Measurements from ENCODE around the gene LYZL1. TPM values are rescaled to one million over a fixed set of nuclear protein-coding genes. Genes with fewer than 3 reads are reported as not detected.
"Not testable (repeated sequence)": the region's sequence is repeated elsewhere in the genome, so short reads cannot be mapped to it uniquely, and the experiment has no call there.

The LYZL1 gene
- total RNA-seq, 2 experiments from 2014 or later = not detected

DNA sequence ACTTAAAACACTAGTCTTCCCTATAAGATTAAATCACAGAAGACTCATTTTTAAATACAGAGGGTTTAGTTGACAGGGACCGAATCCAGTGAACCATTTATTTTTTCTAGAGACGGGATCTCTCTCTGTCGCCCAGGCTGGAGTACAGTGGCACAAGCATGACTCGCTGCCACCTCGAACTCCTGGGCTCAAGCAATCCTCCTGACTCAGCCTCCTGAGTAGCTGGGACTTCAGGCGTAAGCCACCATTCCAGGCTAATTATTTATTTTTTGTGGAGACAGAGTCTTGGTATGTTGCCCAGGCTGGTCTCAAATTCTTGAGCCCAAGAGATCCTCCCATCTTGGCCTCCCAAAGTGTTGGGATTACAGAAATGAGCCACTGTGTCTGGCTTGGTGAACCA lies 20.9 kb upstream of the LYZL1 start:
- intact Hi-C loops (cut with micrococcal nuclease) = no loop called here
- no peaks in the 10 kb centered on the region for H3K9me3 Mint-ChIP-seq
- CTCF ChIA-PET = no interaction called here
- no peaks in the 10 kb centered on the region for H3K4me1 Mint-ChIP-seq (ENCODE audit: low read depth)
- no peak for DNase-seq
- no peak overlapping the region for H3K4me3 Mint-ChIP-seq
- H3K27ac Mint-ChIP-seq = no peak overlapping the region
- H3K27me3 Mint-ChIP-seq (ENCODE audit: low read depth) = peaks cover 4% of the 10 kb centered on the region
- H3K36me3 Mint-ChIP-seq (ENCODE audit: low read depth) = no peaks in the 10 kb centered on the region

DNA sequence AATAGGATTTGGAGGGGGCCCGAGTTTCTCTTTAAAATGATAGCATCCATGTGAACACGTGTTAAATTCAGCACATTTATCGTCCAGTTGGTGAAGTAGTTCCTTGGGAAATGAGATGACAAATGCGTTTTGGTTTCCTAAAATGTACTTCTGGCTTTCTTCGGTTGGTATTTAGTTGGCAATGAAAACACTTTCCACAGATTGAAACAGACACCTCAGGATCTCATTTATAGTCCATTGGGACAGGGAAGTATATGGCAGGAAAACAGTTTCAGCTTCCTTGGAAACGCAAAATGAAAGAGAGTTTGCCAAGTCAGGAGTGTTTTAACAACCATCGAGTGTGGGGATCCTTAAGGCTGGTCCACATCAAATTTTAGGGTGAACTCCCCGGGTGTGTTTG lies 19.4 kb upstream of the LYZL1 start:
- Mint-ChIP-seq H3K9me3 (no peaks in the 10 kb centered on the region), H3K4me1 (ENCODE audit: low read depth) (no peaks in the 10 kb centered on the region), H3K27me3 (ENCODE audit: low read depth) (peaks cover 3% of the 10 kb centered on the region), H3K27ac (no peak overlapping the region), H3K4me3 (no peak overlapping the region), H3K36me3 (ENCODE audit: low read depth) (no peaks in the 10 kb centered on the region)
- intact Hi-C loops (cut with micrococcal nuclease) = no loop called here
- CTCF ChIA-PET = no interaction called here
- DNase-seq = no peak

DNA sequence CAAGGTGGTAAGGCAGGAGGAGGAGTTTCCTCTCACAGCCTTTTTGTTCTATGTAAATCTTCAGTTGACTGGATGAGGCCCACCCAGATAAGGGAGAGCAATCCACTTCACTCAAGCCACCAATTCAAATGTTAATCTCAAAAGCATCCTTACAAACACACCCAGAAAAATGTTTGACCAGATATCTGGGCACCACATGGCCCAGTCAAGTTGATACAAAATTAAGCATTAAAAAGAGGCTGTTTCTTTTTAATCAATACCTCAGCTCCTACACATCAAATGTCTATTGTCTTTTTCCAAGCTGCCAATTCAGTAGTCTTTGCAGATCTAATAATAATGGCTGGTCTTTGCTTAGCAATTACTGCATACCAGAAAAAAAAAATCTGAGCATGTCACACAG lies 18.0 kb upstream of the LYZL1 start:
- H3K4me3 Mint-ChIP-seq = no peak overlapping the region
- H3K4me1 Mint-ChIP-seq (ENCODE audit: low read depth) = no peaks in the 10 kb centered on the region
- no peak overlapping the region for H3K27ac Mint-ChIP-seq
- peaks cover 3% of the 10 kb centered on the region for H3K27me3 Mint-ChIP-seq (ENCODE audit: low read depth)
- no peaks in the 10 kb centered on the region for H3K36me3 Mint-ChIP-seq (ENCODE audit: low read depth)
- DNase-seq = no peak
- intact Hi-C loops (cut with micrococcal nuclease) = no loop called here
- no peaks in the 10 kb centered on the region for H3K9me3 Mint-ChIP-seq
- CTCF ChIA-PET = no interaction called here

DNA sequence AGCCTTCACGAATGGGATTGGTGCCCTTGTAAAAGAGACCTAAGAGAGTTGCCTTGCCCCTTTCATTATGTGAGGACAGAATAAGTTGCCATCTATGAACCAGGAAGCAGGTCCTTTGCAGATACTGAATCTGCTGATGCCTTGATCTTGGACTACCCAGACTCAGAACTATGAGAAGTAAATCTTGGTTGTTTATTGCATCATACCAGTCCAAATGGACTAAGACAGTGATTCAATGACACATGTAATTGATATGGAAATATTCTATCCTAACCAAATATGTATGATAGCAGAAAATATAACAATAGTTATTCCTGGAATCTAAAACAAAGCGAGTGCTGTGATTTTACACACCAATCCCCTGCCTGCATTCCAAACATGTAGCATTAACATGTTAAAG lies 17.0 kb upstream of the LYZL1 start:
- Mint-ChIP-seq H3K36me3 (ENCODE audit: low read depth) (no peaks in the 10 kb centered on the region), H3K4me1 (ENCODE audit: low read depth) (no peaks in the 10 kb centered on the region), H3K27me3 (ENCODE audit: low read depth) (peaks cover 3% of the 10 kb centered on the region), H3K27ac (no peak overlapping the region), H3K4me3 (no peak overlapping the region), H3K9me3 (no peaks in the 10 kb centered on the region)
- no peak for DNase-seq
- intact Hi-C loops (cut with micrococcal nuclease) = no loop called here
- CTCF ChIA-PET = interaction anchor here (0.5 kb wide), 1 partner anchor 28 kb away, joined by 4 read pairs; no protein-coding TSS in a partner anchor

DNA sequence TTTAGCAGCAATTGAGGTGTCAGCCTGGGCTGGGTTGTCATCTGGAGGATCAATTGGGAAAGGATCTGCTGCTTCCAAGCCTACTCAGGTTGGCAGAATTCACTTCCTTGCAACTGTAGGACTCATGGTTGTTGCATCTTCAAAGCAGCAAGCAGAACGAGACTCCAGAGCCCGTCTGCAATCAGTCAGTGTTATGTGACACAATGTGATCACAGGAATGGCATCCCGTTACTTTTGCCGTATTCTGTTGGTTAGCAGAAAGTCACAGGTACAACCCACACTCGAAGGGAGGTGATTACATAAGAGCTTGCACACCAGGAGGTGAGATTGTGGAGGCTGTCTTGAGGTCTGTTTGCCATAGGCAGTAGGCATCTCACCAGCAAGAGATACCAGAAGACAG lies 15.4 kb upstream of the LYZL1 start:
- CTCF ChIA-PET = no interaction called here

DNA sequence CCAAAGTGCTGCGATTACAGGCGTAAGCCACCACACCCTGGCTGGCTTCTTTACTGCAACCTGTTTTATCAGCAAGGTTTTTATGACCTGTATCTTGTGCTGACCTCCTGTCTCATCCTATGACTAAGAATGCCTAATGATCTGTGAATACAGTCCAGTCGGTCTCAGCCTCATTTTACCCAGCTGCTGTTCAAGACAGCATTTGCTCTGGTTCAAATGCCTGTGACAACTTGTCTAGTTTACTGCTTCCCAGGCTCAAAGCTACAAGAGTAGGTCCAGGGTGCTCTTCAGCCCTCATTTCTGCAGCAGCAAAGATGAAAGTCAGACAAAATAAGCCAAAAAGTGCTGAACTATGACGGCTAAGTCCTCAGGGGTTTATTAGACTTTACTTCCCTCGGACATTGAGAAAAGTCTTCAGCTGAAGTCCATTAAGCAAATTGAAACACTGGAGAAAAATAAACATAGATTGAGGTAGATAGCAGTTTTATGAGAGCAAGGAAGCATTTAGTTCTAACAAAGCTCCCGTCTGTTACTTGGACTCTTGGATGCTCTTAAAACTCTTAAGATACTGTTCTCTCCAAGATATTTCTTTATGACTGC lies 12.5 kb upstream of the LYZL1 start:
- Mint-ChIP-seq H3K27me3 (ENCODE audit: low read depth) (peaks cover 11% of the 10 kb centered on the region), H3K4me1 (ENCODE audit: low read depth) (no peaks in the 10 kb centered on the region), H3K36me3 (ENCODE audit: low read depth) (no peaks in the 10 kb centered on the region), H3K9me3 (no peaks in the 10 kb centered on the region), H3K27ac (no peak overlapping the region), H3K4me3 (no peak overlapping the region)
- intact Hi-C loops (cut with micrococcal nuclease) = no loop called here
- DNase-seq = no peak
- CTCF ChIA-PET = no interaction called here

More for the DNA sequence above, 15.4 kb upstream of the LYZL1 start:
- Mint-ChIP-seq H3K36me3 (ENCODE audit: low read depth) (no peaks in the 10 kb centered on the region), H3K4me3 (no peak overlapping the region), H3K27me3 (ENCODE audit: low read depth) (peaks cover 3% of the 10 kb centered on the region), H3K27ac (no peak overlapping the region), H3K4me1 (ENCODE audit: low read depth) (no peaks in the 10 kb centered on the region), H3K9me3 (no peaks in the 10 kb centered on the region)
- no peak for DNase-seq
- intact Hi-C loops (cut with micrococcal nuclease) = no loop called here

DNA sequence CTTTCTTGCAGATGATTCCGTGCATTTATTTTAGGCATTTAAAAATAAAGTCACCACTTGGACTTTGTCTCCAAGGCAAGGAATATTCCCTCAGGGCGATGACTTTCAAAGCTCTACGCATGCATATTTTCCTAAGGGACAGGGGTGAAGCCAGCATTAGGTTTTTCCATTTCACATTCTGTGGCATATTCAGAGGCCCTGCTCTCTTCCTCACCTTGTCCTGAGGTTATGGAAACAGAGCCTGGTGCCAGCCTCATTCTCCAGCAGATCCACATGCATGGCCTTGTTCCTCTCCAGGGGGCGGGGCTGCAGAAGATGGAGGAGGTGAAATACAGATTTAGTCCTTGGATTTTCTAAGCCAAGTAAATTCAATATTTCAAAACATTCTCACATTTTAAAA lies 11.6 kb upstream of the LYZL1 start:
- Mint-ChIP-seq H3K4me1 (ENCODE audit: low read depth) (no peaks in the 10 kb centered on the region), H3K27me3 (ENCODE audit: low read depth) (peaks cover 10% of the 10 kb centered on the region), H3K4me3 (no peak overlapping the region), H3K36me3 (ENCODE audit: low read depth) (no peaks in the 10 kb centered on the region), H3K9me3 (no peaks in the 10 kb centered on the region), H3K27ac (no peak overlapping the region)
- CTCF ChIA-PET = no interaction called here
- DNase-seq = no peak
- intact Hi-C loops (cut with micrococcal nuclease) = no loop called here

DNA sequence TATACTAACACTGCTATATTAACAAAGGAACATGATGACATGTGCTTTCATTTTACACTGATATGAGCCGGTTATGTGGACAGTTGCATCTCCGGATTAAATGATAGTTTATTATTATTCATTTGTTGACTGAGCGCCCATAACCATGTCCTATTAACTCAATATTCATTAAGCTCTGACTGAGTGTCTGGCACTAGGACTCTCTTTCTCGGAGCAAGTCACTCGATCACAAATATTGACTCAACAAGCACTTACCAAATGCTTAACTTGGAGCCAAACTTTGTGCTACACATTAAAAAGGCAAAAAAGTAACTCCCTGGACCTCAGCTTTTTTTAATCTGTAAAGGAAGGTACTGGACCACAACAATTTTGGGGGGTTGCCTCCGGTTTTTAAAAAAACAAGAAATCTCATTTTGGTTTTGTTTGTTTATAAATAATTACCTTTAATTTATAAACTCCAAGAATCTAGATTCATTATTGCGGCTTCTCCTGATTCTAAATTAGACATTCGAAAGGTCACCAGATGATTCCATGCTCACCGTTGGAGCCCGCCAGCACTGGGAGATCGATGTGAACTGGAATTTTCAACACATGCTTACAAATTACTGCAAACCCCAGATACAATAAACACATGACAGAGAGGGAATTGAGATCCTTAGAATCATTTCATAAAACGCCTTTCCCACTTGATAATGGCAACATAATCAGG lies 8.9 kb upstream of the LYZL1 start:
- Mint-ChIP-seq H3K9me3 (no peaks in the 10 kb centered on the region), H3K4me3 (no peak overlapping the region), H3K36me3 (ENCODE audit: low read depth) (no peaks in the 10 kb centered on the region), H3K27ac (no peak overlapping the region), H3K27me3 (ENCODE audit: low read depth) (peaks cover 8% of the 10 kb centered on the region), H3K4me1 (ENCODE audit: low read depth) (no peaks in the 10 kb centered on the region)
- intact Hi-C loops (cut with micrococcal nuclease) = no loop called here
- DNase-seq = no peak
- CTCF ChIA-PET = no interaction called here

DNA sequence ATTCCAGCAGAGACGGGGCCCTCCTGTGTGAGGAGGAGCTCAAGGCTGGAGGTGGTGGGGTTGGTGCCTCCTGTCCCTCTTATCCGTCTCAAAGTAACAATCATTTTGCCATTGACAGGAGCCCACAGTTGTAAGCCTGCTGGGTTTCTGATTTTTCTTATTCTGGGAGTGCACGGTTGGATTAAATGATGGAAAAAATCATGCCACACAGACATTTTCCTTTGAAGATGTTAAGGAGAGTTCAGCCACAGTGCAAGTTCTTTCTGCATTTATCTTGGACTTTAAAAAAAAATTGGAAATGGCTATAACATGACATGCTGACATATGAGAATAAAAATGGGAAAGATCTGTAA lies 8.4 kb upstream of the LYZL1 start:
- Mint-ChIP-seq H3K4me3 (no peak overlapping the region), H3K27me3 (ENCODE audit: low read depth) (peaks cover 8% of the 10 kb centered on the region), H3K4me1 (ENCODE audit: low read depth) (no peaks in the 10 kb centered on the region), H3K36me3 (ENCODE audit: low read depth) (no peaks in the 10 kb centered on the region), H3K27ac (no peak overlapping the region), H3K9me3 (no peaks in the 10 kb centered on the region)
- no peak for DNase-seq
- intact Hi-C loops (cut with micrococcal nuclease) = no loop called here
- CTCF ChIA-PET = no interaction called here

DNA sequence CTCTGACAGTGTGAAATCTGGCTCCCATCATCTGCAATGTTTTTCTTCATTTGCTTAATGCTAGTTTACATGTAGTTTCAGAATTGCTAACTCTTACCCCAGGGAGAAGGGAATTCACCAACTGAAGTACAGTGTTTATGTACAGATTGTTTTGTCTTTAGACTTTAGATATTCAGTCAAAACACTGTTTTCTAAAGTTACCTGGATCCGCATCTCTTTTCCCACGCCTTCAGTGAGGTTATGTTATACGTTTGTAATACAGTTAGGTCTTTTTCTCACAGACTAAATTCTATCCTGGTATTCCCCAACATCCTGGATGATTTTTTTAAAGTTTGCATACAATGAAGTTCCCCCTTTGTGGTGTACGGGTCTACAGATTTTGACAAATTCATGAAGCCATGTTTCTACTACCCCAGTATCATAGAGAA lies 3.2 kb upstream of the LYZL1 start:
- intact Hi-C loops (cut with micrococcal nuclease) = no loop called here
- H3K27ac Mint-ChIP-seq = no peak overlapping the region
- no peak overlapping the region for H3K4me3 Mint-ChIP-seq
- no peaks in the 10 kb centered on the region for H3K4me1 Mint-ChIP-seq (ENCODE audit: low read depth)
- H3K36me3 Mint-ChIP-seq (ENCODE audit: low read depth) = no peaks in the 10 kb centered on the region
- peaks cover 14% of the 10 kb centered on the region for H3K27me3 Mint-ChIP-seq (ENCODE audit: low read depth)
- no peak for DNase-seq
- no peaks in the 10 kb centered on the region for H3K9me3 Mint-ChIP-seq
- CTCF ChIA-PET = no interaction called here

DNA sequence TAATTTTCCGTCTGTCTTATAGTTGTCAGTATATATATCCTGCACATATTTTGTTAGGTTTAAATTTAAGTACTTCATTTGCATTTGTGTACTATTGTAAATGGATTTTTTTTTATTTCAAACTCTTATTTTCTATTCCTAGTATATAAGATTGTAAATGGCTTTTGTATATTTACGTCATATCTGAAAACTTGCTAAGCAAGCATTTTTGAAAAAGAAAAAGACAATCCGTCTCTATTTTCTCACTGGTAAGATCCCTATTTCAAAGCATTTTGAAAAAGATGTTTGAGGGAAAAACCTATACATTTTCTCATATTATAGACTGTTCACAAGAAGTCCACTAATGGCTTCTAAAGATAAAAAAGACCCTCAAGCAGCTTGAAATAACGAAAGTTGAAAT lies 1.2 kb upstream of the LYZL1 start:
- no peaks in the 10 kb centered on the region for H3K9me3 Mint-ChIP-seq
- no peak overlapping the region for H3K27ac Mint-ChIP-seq
- peaks cover 13% of the 10 kb centered on the region for H3K27me3 Mint-ChIP-seq (ENCODE audit: low read depth)
- H3K36me3 Mint-ChIP-seq (ENCODE audit: low read depth) = no peaks in the 10 kb centered on the region
- CTCF ChIA-PET = no interaction called here
- intact Hi-C loops (cut with micrococcal nuclease) = no loop called here
- no peaks in the 10 kb centered on the region for H3K4me1 Mint-ChIP-seq (ENCODE audit: low read depth)
- H3K4me3 Mint-ChIP-seq = no peak overlapping the region
- DNase-seq = no peak

DNA sequence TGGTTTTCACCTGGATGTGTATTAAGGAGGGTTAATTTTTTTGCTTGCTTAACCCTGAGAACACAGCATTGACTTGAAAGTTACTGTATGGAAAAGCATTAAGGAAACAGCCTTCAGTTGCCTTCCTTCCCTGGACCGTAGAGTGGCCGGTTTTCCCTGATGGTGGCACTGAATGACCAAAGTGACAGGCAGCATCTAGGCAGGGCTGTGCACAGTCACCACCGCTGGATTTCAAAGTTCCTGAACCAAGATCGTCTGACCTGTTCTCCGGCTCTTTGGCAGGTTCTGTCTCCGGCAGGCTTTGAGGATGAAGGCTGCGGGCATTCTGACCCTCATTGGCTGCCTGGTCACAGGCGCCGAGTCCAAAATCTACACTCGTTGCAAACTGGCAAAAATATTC lies 2.7 kb downstream of the LYZL1 start:
- intact Hi-C loops (cut with micrococcal nuclease); H3K4me1 Mint-ChIP-seq (ENCODE audit: low read depth); H3K9me3 Mint-ChIP-seq; DNase-seq; H3K36me3 Mint-ChIP-seq (ENCODE audit: low read depth); CTCF ChIA-PET; H3K27ac Mint-ChIP-seq; H3K4me3 Mint-ChIP-seq: not testable (repeated sequence)
- peaks cover 22% of the 10 kb centered on the region for H3K27me3 Mint-ChIP-seq (ENCODE audit: low read depth)

DNA sequence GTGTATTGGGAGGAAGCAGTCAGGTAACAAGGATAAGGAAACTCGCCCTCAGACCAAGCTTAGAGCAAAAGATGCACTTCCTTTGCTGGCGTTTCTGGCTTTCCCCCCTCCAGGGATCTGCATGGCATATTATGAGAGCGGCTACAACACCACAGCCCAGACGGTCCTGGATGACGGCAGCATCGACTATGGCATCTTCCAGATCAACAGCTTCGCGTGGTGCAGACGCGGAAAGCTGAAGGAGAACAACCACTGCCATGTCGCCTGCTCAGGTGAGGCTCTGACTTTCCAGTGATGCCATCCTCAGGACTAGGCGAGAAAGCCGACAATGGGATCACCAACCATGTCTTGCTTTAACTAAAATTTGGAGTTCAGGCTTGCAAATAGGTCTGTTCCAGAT lies 3.5 kb downstream of the LYZL1 start:
- H3K36me3 Mint-ChIP-seq (ENCODE audit: low read depth); intact Hi-C loops (cut with micrococcal nuclease); DNase-seq; H3K4me1 Mint-ChIP-seq (ENCODE audit: low read depth); H3K4me3 Mint-ChIP-seq; H3K27ac Mint-ChIP-seq; H3K9me3 Mint-ChIP-seq: not testable (repeated sequence)
- H3K27me3 Mint-ChIP-seq (ENCODE audit: low read depth) = peaks cover 17% of the 10 kb centered on the region
- CTCF ChIA-PET = interaction anchor here (0.7 kb wide), 1 partner anchor 13 kb away, joined by 6 read pairs; no protein-coding TSS in a partner anchor

All from activated naive CD4-positive, alpha-beta T cell treated with anti-CD3 and anti-CD28 coated beads for 36 hours (primary cell).